Measurements from ENCODE around the gene YLPM1.

- TF ChIP-seq CTCF (tag by site-specific recombination; IDR thresholded peaks at IDR 0.05) (no peak), ZNF138 (tag by site-specific recombination; IDR thresholded peaks at IDR 0.05; ENCODE audit: borderline replicate concordance) (no peak), ZNF18 (tag by site-specific recombination; IDR thresholded peaks at IDR 0.05) (no peak), ZNF302 (tag by site-specific recombination; IDR thresholded peaks at IDR 0.05; ENCODE audit: low read depth) (no peak), ZNF324 (tag by site-specific recombination; IDR thresholded peaks at IDR 0.05) (no peak), ZNF2 (tag by site-specific recombination; IDR thresholded peaks at IDR 0.05) (no peak), ZNF639 (tag by site-specific recombination; IDR thresholded peaks at IDR 0.05) (no peak), ZNF76 (tag by site-specific recombination; IDR thresholded peaks at IDR 0.05; ENCODE audit: borderline replicate concordance, low read depth) (no peak)
Observed at GRCh38 chr14:74879427-74880182, 116.5 kb downstream of the YLPM1 start.

Measured in HEK293 (cell line).